ENCODE measurements around the gene CST4. TPM values are rescaled to one million over a fixed set of nuclear protein-coding genes. Genes with fewer than 3 reads are reported as not detected.
"Not testable (repeated sequence)": the region's sequence is repeated elsewhere in the genome, so short reads cannot be mapped to it uniquely, and the experiment has no call there.

CST4 gene
- total RNA-seq (2014; rRNA removed; shearing (Covaris generic)): not detected in 2 replicates

- not testable (repeated sequence) for DNase-seq (ENCODE audit: low spot score)
These were observed at the start of gene CST4 for GRCh38 chr20:23688684-23689398. Gene CST4 (minus strand): TSS chr20:23689038. CDS start chr20:23688969, 69 bp downstream.

- DNase-seq (ENCODE audit: low spot score): not testable (repeated sequence)
These were observed 46.6 kb upstream of the CST4 start for GRCh38 chr20:23735391-23735790.

- DNase-seq (ENCODE audit: low spot score): not testable (repeated sequence)
These were observed 46.1 kb upstream of the CST4 start for GRCh38 chr20:23734949-23735348.

GRCh38 chr20:23734440-23734839, 45.6 kb upstream of the CST4 start:
- DNase-seq (ENCODE audit: low spot score): not testable (repeated sequence)

- DNase-seq (ENCODE audit: low spot score): no peak
These were observed 38.2 kb upstream of the CST4 start for GRCh38 chr20:23727016-23727415.

- no peak for DNase-seq (ENCODE audit: low spot score)
These were observed 36.3 kb upstream of the CST4 start for GRCh38 chr20:23725102-23725501.

- DNase-seq (ENCODE audit: low spot score): not testable (repeated sequence)
These were observed 34.9 kb upstream of the CST4 start for GRCh38 chr20:23723659-23724307.

- DNase-seq (ENCODE audit: low spot score): not testable (repeated sequence)
These were observed 34.0 kb upstream of the CST4 start for GRCh38 chr20:23722851-23723250.

- no peak for DNase-seq (ENCODE audit: low spot score)
These were observed 33.1 kb upstream of the CST4 start for GRCh38 chr20:23721962-23722361.

- DNase-seq (ENCODE audit: low spot score): not testable (repeated sequence)
These were observed 30.5 kb upstream of the CST4 start for GRCh38 chr20:23719351-23719750.

GRCh38 chr20:23711778-23712177, 22.9 kb upstream of the CST4 start:
- DNase-seq (ENCODE audit: low spot score): not testable (repeated sequence)

GRCh38 chr20:23710771-23711170, 21.9 kb upstream of the CST4 start:
- DNase-seq (ENCODE audit: low spot score): no peak

GRCh38 chr20:23705895-23706294, 17.1 kb upstream of the CST4 start:
- no peak for DNase-seq (ENCODE audit: low spot score)

- DNase-seq (ENCODE audit: low spot score): no peak
These were observed 13.2 kb upstream of the CST4 start for GRCh38 chr20:23702021-23702420.

GRCh38 chr20:23700931-23701330, 12.1 kb upstream of the CST4 start:
- DNase-seq (ENCODE audit: low spot score): no peak

- no peak for DNase-seq (ENCODE audit: low spot score)
These were observed 9.1 kb upstream of the CST4 start for GRCh38 chr20:23697947-23698346.

GRCh38 chr20:23695068-23695395, 6.2 kb upstream of the CST4 start:
- not testable (repeated sequence) for DNase-seq (ENCODE audit: low spot score)

- DNase-seq (ENCODE audit: low spot score): not testable (repeated sequence)
These were observed 5.6 kb upstream of the CST4 start for GRCh38 chr20:23694178-23695067.

- DNase-seq (ENCODE audit: low spot score): not testable (repeated sequence)
These were observed 4.1 kb upstream of the CST4 start for GRCh38 chr20:23692725-23693619.

GRCh38 chr20:23691675-23692074, 2.8 kb upstream of the CST4 start:
- no peak for DNase-seq (ENCODE audit: low spot score)

- DNase-seq (ENCODE audit: low spot score): no peak
These were observed 1.7 kb upstream of the CST4 start for GRCh38 chr20:23690581-23690980.

- no peak for DNase-seq (ENCODE audit: low spot score)
These were observed 507 bp upstream of the CST4 start for GRCh38 chr20:23689399-23689690.
